Gastroesophageal sphincter (tissue), 3 donors: ENCODE results near the gene LPP.

Experiments
- CTCF ChIP-seq, 4 experiments: fragments of 200-600 bp in 2 of 4; fragments of 450-650 bp in 2 of 4; sonication (generic) in 1 of 4; IDR thresholded peaks; one replicate each; pipeline ENCODE4 v1.5.1; 2017 to 2019; ENCODE audit warnings: antibody characterized with exemption in 4 of 4, mild to moderate bottlenecking in 2 of 4, moderate library complexity in 2 of 4
- EP300 ChIP-seq: sonication (generic); formaldehyde crosslinking; IDR thresholded peaks from one replicate; pipeline ENCODE4 v1.6.1; 2017; ENCODE audit warnings: antibody characterized with exemption, mild to moderate bottlenecking
- POLR2A ChIP-seq, 2 donors: fragments of 450-650 bp; IDR thresholded peaks; one replicate each; pipeline ENCODE4 v1.6.1; 2017; ENCODE audit warnings: antibody characterized with exemption in 2 of 2, mild to moderate bottlenecking in 2 of 2, moderate library complexity in 1 of 2
- POLR2AphosphoS5 ChIP-seq: sonication (generic); formaldehyde crosslinking; IDR thresholded peaks from one replicate; pipeline ENCODE4 v1.6.1; 2017; ENCODE audit warnings: antibody characterized with exemption

- no peak for TF ChIP-seq POLR2A (IDR thresholded peaks at IDR 0.05)
- TF ChIP-seq CTCF (IDR thresholded peaks at IDR 0.05) = no peak
- no peak for TF ChIP-seq POLR2AphosphoS5
- TF ChIP-seq EP300 = no peak
Measured at GRCh38 chr3:188183452-188183851, 29.5 kb downstream of the LPP start.
